DOHH2 (cell line): Measurements from ENCODE around the gene ADCK1.
"Not testable (repeated sequence)": the region's sequence is repeated elsewhere in the genome, so short reads cannot be mapped to it uniquely, and the experiment has no call there.

Experiments
- EZH2phosphoT487 ChIP-seq: fragments of 200-600 bp; sonication (generic); IDR thresholded peaks from 2 replicates; pipeline ENCODE4 v1.6.1; 2017; ENCODE audit warnings: borderline replicate concordance, mild to moderate bottlenecking, antibody characterized with exemption, low read length, moderate library complexity, mixed read lengths
- TF ChIP-seq, protein P1 (sequence below): fragments of 200-600 bp; sonication (generic); IDR thresholded peaks from one replicate; pipeline ENCODE4 v1.5.1; 2014; ENCODE audit warnings: antibody characterized with exemption, mild to moderate bottlenecking, low read depth, low read length; ENCODE audit not compliant: poor library complexity, severe bottlenecking

DNA sequence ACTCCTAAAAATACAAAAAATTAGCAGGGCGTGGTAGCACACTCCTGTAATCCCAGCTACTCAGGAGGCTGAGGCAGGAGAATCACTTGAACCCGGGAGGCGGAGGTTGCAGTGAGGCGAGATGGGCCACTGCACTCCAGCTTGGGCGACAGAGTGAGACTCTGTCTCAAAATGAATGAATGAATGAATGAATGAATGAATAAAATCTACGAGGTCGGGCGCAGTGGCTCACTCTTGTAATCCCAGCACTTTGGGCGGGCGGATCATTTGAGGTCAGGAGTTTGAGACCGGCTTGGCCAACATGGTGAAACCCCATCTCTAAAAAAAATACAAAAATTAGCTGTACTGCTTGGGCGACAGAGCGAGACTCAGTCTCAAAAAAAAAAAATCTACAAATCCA is 453 bp upstream of the ADCK1 start:
- TF ChIP-seq, protein P1, sequence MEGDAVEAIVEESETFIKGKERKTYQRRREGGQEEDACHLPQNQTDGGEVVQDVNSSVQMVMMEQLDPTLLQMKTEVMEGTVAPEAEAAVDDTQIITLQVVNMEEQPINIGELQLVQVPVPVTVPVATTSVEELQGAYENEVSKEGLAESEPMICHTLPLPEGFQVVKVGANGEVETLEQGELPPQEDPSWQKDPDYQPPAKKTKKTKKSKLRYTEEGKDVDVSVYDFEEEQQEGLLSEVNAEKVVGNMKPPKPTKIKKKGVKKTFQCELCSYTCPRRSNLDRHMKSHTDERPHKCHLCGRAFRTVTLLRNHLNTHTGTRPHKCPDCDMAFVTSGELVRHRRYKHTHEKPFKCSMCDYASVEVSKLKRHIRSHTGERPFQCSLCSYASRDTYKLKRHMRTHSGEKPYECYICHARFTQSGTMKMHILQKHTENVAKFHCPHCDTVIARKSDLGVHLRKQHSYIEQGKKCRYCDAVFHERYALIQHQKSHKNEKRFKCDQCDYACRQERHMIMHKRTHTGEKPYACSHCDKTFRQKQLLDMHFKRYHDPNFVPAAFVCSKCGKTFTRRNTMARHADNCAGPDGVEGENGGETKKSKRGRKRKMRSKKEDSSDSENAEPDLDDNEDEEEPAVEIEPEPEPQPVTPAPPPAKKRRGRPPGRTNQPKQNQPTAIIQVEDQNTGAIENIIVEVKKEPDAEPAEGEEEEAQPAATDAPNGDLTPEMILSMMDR = not testable (repeated sequence)
- not testable (repeated sequence) for TF ChIP-seq EZH2phosphoT487
